ENCODE measurements around the gene NDUFV3.
"Not testable (repeated sequence)": the region's sequence is repeated elsewhere in the genome, so short reads cannot be mapped to it uniquely, and the experiment has no call there.

Gene NDUFV3

GRCh38 chr21:42932378-42933136, 39.4 kb downstream of the NDUFV3 start:
- DNase-seq; H3K27ac Mint-ChIP-seq; H3K27me3 Mint-ChIP-seq; ATAC-seq; H3K4me3 Mint-ChIP-seq; H3K36me3 Mint-ChIP-seq (ENCODE audit: low read depth); H3K9me3 Mint-ChIP-seq; H3K4me1 Mint-ChIP-seq: not testable (repeated sequence)

GRCh38 chr21:42933137-42933970, 40.2 kb downstream of the NDUFV3 start:
- H3K36me3 Mint-ChIP-seq (ENCODE audit: low read depth); ATAC-seq; DNase-seq; H3K9me3 Mint-ChIP-seq; H3K4me1 Mint-ChIP-seq; H3K27ac Mint-ChIP-seq; H3K4me3 Mint-ChIP-seq; H3K27me3 Mint-ChIP-seq: not testable (repeated sequence)

- not testable (repeated sequence) for H3K4me1 Mint-ChIP-seq; H3K4me3 Mint-ChIP-seq; H3K36me3 Mint-ChIP-seq (ENCODE audit: low read depth); H3K27me3 Mint-ChIP-seq; H3K9me3 Mint-ChIP-seq; H3K27ac Mint-ChIP-seq; ATAC-seq; DNase-seq
These were observed 40.9 kb downstream of the NDUFV3 start for GRCh38 chr21:42933973-42934372.

- H3K4me1 Mint-ChIP-seq; H3K36me3 Mint-ChIP-seq (ENCODE audit: low read depth); ATAC-seq; H3K4me3 Mint-ChIP-seq; DNase-seq; H3K27me3 Mint-ChIP-seq; H3K27ac Mint-ChIP-seq; H3K9me3 Mint-ChIP-seq: not testable (repeated sequence)
These were observed 43.3 kb downstream of the NDUFV3 start for GRCh38 chr21:42936360-42936759.

- not testable (repeated sequence) for ATAC-seq; DNase-seq; H3K27me3 Mint-ChIP-seq; H3K4me1 Mint-ChIP-seq; H3K36me3 Mint-ChIP-seq (ENCODE audit: low read depth); H3K9me3 Mint-ChIP-seq; H3K4me3 Mint-ChIP-seq; H3K27ac Mint-ChIP-seq
These were observed 44.2 kb downstream of the NDUFV3 start for GRCh38 chr21:42937034-42937940.

GRCh38 chr21:42937960-42938605, 45.0 kb downstream of the NDUFV3 start:
- H3K9me3 Mint-ChIP-seq: no peaks in the 10 kb centered on the region
- H3K27ac Mint-ChIP-seq: no peak overlapping the region
- H3K4me3 Mint-ChIP-seq: no peak overlapping the region
- no peaks in the 10 kb centered on the region for H3K27me3 Mint-ChIP-seq
- H3K4me1 Mint-ChIP-seq: no peaks in the 10 kb centered on the region
- DNase-seq (no peak), ATAC-seq (no peak)
- no peaks in the 10 kb centered on the region for H3K36me3 Mint-ChIP-seq (ENCODE audit: low read depth)

- not testable (repeated sequence) for DNase-seq; H3K27ac Mint-ChIP-seq; H3K27me3 Mint-ChIP-seq; ATAC-seq; H3K36me3 Mint-ChIP-seq (ENCODE audit: low read depth); H3K9me3 Mint-ChIP-seq; H3K4me1 Mint-ChIP-seq; H3K4me3 Mint-ChIP-seq
These were observed 45.5 kb downstream of the NDUFV3 start for GRCh38 chr21:42938606-42938995.

GRCh38 chr21:42939582-42940413, 46.7 kb downstream of the NDUFV3 start:
- Mint-ChIP-seq H3K27me3 (no peaks in the 10 kb centered on the region), H3K9me3 (no peaks in the 10 kb centered on the region), H3K36me3 (ENCODE audit: low read depth) (no peaks in the 10 kb centered on the region), H3K4me3 (no peak overlapping the region), H3K27ac (no peak overlapping the region), H3K4me1 (no peaks in the 10 kb centered on the region)
- no peak for DNase-seq
- no peak for ATAC-seq

- ATAC-seq: no peak
- Mint-ChIP-seq H3K27me3 (no peaks in the 10 kb centered on the region), H3K27ac (no peak overlapping the region), H3K4me1 (no peaks in the 10 kb centered on the region), H3K9me3 (no peaks in the 10 kb centered on the region), H3K36me3 (ENCODE audit: low read depth) (no peaks in the 10 kb centered on the region), H3K4me3 (no peak overlapping the region)
- DNase-seq: no peak
These were observed 48.6 kb downstream of the NDUFV3 start for GRCh38 chr21:42941696-42942085.

GRCh38 chr21:42942244-42942643, 49.1 kb downstream of the NDUFV3 start:
- Mint-ChIP-seq H3K4me3 (no peak overlapping the region), H3K4me1 (no peaks in the 10 kb centered on the region), H3K27me3 (no peaks in the 10 kb centered on the region), H3K9me3 (no peaks in the 10 kb centered on the region), H3K36me3 (ENCODE audit: low read depth) (no peaks in the 10 kb centered on the region), H3K27ac (no peak overlapping the region)
- ATAC-seq: no peak
- no peak for DNase-seq

GRCh38 chr21:42949094-42949755, 56.1 kb downstream of the NDUFV3 start:
- not testable (repeated sequence) for DNase-seq; H3K27ac Mint-ChIP-seq; ATAC-seq; H3K4me1 Mint-ChIP-seq; H3K36me3 Mint-ChIP-seq (ENCODE audit: low read depth); H3K9me3 Mint-ChIP-seq; H3K4me3 Mint-ChIP-seq; H3K27me3 Mint-ChIP-seq

- not testable (repeated sequence) for H3K27me3 Mint-ChIP-seq; DNase-seq; ATAC-seq; H3K4me1 Mint-ChIP-seq; H3K27ac Mint-ChIP-seq; H3K9me3 Mint-ChIP-seq; H3K36me3 Mint-ChIP-seq (ENCODE audit: low read depth); H3K4me3 Mint-ChIP-seq
These were observed 58.1 kb downstream of the NDUFV3 start for GRCh38 chr21:42951193-42951592.

Data from activated naive CD8-positive, alpha-beta T cell treated with anti-CD3 and anti-CD28 coated beads, Interleukin-2, amount 50 U/mL, for 24 hours (primary cell).